Measurements from ENCODE around the gene ASB4. TPM values are rescaled to one million over a fixed set of nuclear protein-coding genes. Genes with fewer than 3 reads are reported as not detected.

Gene ASB4
- total RNA-seq, 1 donor from 2014 or later, result not detected

DNA sequence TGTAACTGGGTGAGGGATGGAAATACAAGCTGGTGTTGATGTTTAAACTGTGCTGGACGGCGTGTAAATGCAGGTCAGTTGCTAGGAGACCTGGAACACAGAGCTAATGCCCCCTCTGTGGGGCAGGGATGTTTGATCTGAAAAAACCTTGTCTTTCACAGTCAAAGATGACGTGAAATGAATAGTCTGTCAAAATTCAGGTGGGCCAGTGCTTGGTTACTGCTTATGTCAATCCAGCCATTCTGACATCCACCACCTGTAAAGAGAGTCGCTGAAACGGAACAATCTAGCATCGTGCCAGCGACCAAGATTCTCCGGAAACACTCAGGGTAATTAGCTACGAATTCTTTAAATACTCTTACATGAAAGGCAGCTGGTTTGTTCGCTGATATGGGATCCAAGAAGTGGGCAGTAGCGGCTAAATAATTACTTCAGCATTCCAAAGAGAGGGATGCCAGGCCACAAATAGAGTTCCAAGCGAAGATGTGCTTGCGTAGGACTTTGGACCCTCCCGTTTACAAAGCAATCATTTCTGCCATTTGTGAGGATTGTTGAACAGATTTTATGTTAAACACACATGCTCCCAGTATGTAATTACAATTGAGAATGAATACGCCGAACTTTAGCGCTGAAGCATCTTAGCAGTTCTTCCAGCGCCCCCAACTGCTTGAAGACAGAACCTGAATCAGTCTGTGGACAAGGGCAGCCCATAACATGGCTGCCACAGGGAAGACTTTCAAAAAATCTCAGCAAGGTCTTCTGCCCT lies 7.3 kb upstream of the ASB4 start:
- H3K4me3 Mint-ChIP-seq (ENCODE audit: unreplicated experiment), result no peak overlapping the region
- no peak overlapping the region for H3K27ac Mint-ChIP-seq (ENCODE audit: unreplicated experiment)
- TF ChIP-seq, protein P1, sequence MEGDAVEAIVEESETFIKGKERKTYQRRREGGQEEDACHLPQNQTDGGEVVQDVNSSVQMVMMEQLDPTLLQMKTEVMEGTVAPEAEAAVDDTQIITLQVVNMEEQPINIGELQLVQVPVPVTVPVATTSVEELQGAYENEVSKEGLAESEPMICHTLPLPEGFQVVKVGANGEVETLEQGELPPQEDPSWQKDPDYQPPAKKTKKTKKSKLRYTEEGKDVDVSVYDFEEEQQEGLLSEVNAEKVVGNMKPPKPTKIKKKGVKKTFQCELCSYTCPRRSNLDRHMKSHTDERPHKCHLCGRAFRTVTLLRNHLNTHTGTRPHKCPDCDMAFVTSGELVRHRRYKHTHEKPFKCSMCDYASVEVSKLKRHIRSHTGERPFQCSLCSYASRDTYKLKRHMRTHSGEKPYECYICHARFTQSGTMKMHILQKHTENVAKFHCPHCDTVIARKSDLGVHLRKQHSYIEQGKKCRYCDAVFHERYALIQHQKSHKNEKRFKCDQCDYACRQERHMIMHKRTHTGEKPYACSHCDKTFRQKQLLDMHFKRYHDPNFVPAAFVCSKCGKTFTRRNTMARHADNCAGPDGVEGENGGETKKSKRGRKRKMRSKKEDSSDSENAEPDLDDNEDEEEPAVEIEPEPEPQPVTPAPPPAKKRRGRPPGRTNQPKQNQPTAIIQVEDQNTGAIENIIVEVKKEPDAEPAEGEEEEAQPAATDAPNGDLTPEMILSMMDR (IDR thresholded peaks at IDR 0.05; ENCODE audit: unreplicated experiment), result no peak
- H3K27me3 Mint-ChIP-seq (ENCODE audit: unreplicated experiment), result no peaks in the 10 kb centered on the region
- no peaks in the 10 kb centered on the region for H3K36me3 Mint-ChIP-seq (ENCODE audit: low read depth, unreplicated experiment)
- H3K9me3 Mint-ChIP-seq (ENCODE audit: unreplicated experiment), result no peaks in the 10 kb centered on the region
- H3K4me1 Mint-ChIP-seq (ENCODE audit: unreplicated experiment), result peaks cover 13% of the 10 kb centered on the region
- peak; percentile 40 for DNase-seq (ENCODE audit: low spot score)

- TF ChIP-seq, protein P1 (IDR thresholded peaks at IDR 0.05; ENCODE audit: unreplicated experiment), result no peak
- H3K4me3 Mint-ChIP-seq (ENCODE audit: unreplicated experiment), result no peak overlapping the region
- H3K9me3 Mint-ChIP-seq (ENCODE audit: unreplicated experiment), result no peaks in the 10 kb centered on the region
- no peaks in the 10 kb centered on the region for H3K36me3 Mint-ChIP-seq (ENCODE audit: low read depth, unreplicated experiment)
- H3K27ac Mint-ChIP-seq (ENCODE audit: unreplicated experiment), result no peak overlapping the region
- H3K27me3 Mint-ChIP-seq (ENCODE audit: unreplicated experiment), result no peaks in the 10 kb centered on the region
- H3K4me1 Mint-ChIP-seq (ENCODE audit: unreplicated experiment), result peaks cover 8% of the 10 kb centered on the region
- no peak for DNase-seq (ENCODE audit: low spot score)
Measured at GRCh38 chr7:95479992-95480624, 5.6 kb upstream of the ASB4 start.

DNA sequence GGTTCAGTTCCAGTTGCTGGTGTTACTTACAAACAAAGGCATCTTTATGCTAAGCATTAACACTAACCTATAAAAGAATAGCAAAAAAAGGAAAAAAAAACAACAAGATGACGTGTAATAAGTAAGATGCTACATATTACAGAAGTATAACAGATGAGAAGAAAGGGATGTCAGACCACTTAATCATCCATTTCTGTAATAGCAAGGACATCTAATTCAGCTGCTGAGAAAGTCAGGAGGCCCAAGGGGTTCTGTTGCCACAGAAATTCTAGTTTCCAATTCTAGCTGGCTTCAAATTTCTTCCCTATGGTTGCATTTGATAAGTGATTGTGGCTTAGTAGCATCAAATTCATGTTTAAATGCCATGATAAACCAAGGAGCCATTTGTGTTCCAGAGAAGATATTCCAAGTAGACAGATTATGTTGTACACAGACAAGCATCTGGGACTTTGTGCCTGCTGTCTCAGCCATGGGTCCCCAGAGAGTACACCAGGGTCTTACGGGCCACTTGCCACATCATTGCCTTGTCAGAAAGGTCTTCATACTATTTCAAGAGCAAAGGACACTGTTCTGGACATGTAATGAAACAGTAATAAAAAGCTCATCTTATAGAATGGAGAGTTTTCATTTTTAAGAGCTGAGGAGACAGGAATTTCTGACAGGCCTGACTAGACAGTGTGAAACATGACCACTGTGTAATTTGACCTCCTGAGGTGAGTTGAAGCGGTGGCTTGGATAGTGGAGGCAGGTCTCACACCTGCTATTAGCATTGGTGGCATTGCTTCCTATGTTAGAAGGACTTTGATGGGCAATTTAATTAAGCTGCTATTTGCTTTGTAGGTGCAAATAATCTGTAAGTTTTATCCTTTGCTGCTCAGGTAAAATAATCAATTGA lies 4.2 kb upstream of the ASB4 start:
- no peak overlapping the region for H3K27ac Mint-ChIP-seq (ENCODE audit: unreplicated experiment)
- TF ChIP-seq, protein P1 (IDR thresholded peaks at IDR 0.05; ENCODE audit: unreplicated experiment), result no peak
- DNase-seq (ENCODE audit: low spot score), result no peak
- no peaks in the 10 kb centered on the region for H3K36me3 Mint-ChIP-seq (ENCODE audit: low read depth, unreplicated experiment)
- peaks cover 1% of the 10 kb centered on the region for H3K4me1 Mint-ChIP-seq (ENCODE audit: unreplicated experiment)
- no peaks in the 10 kb centered on the region for H3K9me3 Mint-ChIP-seq (ENCODE audit: unreplicated experiment)
- H3K27me3 Mint-ChIP-seq (ENCODE audit: unreplicated experiment), result no peaks in the 10 kb centered on the region
- no peak overlapping the region for H3K4me3 Mint-ChIP-seq (ENCODE audit: unreplicated experiment)

- no peak overlapping the region for H3K27ac Mint-ChIP-seq (ENCODE audit: unreplicated experiment)
- no peaks in the 10 kb centered on the region for H3K4me1 Mint-ChIP-seq (ENCODE audit: unreplicated experiment)
- H3K27me3 Mint-ChIP-seq (ENCODE audit: unreplicated experiment), result no peaks in the 10 kb centered on the region
- DNase-seq (ENCODE audit: low spot score), result no peak
- H3K4me3 Mint-ChIP-seq (ENCODE audit: unreplicated experiment), result no peak overlapping the region
- no peaks in the 10 kb centered on the region for H3K9me3 Mint-ChIP-seq (ENCODE audit: unreplicated experiment)
- TF ChIP-seq, protein P1 (IDR thresholded peaks at IDR 0.05; ENCODE audit: unreplicated experiment), result no peak
- H3K36me3 Mint-ChIP-seq (ENCODE audit: low read depth, unreplicated experiment), result no peaks in the 10 kb centered on the region
Measured at GRCh38 chr7:95482424-95482823, 3.3 kb upstream of the ASB4 start.

All from endothelial cell (in vitro differentiated cells).